GM21526 (cell line): ENCODE results near the gene FNDC3B.
"Not testable (repeated sequence)": the region's sequence is repeated elsewhere in the genome, so short reads cannot be mapped to it uniquely, and the experiment has no call there.

Source experiments
- ATAC-seq: cut with Tn5 transposase; IDR thresholded peaks from one replicate; pipeline ENCODE4 v1.9.1; 2021; ENCODE audit warnings: moderate library complexity; ENCODE audit not compliant: unreplicated experiment, low FRiP score

FNDC3B gene

DNA sequence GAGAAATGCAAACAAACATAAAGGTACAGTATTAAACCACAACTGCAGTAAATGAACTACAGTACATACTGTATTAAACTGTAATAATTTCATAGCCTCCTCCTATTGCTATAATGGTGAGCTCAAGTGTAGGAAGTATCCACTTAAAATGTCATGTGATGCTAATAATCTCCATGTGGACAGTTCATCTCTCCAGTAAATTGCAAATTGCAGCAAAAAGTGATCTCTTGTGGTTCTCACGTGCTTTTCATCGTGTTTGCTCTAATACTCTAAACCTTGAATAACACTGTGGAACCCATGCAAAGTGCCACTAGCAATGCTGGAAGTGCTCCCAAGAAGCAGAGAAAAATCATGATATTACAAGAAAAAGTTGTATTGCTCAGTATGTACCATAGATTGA lies 9.2 kb upstream of the FNDC3B start:
- no peak for ATAC-seq

DNA sequence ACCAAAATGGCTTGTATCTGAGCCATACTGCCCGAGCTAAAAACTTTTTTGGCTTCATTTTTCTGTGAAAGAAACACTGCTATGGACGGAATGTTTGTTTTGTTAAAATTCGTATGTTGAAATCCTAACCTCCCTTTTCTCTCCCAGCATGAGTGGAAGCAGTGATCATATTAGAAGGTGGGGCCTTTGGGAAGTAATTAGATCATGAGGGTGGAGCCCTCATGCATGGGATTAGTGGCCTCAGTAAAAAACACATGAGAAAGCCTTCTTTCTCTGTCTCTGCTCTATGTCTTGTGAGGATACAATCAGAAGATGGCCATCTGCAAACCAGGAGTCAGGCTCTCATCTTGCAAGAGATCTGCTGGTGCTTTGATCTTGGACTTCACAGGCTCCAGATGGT lies 7.4 kb upstream of the FNDC3B start:
- ATAC-seq, result no peak

DNA sequence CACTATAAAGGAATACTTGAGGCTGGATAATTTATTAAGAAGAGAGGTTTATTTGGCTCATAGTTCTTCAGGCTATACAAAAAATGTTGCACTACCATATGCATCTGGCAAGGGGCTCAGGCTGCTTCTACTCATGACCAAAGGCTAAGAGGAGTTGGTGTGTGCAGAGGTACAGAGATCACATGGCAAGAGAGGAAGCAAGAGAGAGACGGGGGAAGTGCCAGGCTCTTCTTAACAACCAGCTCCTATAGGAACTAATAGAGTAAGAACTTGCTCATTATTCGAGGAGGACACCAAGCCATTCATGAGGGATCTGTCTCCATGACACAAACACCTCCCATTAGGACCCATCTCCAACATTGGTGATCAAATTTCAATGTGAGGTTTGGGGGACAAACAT lies 6.0 kb upstream of the FNDC3B start:
- ATAC-seq, result no peak

DNA sequence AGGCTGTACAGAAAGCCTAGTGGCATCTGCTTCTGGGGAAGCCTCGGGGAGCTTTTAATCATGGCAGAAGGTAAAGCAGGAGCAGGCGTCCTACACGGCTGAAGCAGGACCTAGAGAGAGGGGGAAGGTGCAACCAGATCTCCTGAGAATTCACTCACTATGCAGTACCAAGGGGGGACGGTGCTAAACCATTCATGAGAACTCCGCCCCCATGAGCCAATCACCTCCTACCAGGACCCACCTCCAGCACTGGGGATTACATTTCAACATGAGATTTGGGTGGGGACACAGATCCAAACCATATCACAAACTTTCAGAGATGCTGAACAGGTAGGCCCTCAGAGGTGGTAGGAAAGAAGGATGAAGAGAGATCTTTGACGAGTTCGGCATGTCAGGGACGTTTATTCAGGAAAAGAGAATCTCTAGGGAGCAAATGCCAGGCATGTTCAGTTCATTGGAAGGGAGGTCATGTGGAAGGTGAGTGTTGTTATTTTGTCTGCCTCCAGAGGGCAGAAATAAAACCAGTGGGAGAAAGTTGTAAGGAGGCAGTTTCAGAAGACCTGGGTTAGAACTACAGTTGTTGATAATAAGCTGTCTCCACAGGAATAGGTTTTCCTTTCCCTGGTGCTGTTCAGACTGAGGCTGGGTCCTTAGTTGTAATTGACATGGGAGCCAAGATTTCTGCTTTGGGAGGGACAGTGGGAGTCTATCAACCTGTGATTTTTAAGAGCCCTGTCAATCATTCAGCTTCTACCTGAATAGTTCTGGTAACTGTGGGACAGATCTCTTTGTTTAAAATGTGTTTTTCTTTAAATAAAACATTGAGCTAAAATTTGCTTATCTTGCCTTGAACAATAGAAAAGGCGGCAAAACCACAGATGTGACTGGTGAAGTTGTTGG lies 4.3 kb upstream of the FNDC3B start:
- ATAC-seq, result no peak

DNA sequence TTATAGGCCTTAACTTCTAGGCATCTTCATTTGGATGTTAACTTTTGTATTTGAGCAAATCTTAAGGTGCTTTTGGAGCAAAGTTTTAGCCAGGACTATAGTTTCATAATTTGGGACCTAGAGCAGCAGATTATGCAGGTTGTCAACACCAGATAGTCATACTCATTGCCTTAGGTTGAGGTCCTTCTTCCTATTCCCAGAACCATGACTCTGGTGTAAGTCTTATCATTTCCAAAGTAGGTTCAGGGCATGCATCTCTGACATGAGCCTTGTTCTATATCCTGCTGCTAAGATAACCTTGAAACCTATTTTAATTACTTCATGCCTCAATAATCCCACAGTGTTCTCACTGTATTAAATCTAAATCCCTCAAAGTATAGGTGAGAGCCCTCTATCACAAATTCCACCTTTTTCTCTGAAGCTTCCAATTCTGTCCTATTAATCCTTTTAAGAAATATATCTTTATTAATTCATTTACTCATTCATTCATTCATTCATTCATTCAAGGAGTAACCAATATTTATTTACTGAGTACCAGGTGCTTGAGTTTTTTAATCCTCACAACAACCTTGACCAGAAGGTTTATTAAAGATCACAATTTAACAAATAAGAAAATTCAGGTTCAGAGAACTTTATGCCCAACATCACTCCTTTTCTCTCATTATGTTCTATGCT lies 2.7 kb upstream of the FNDC3B start:
- ATAC-seq, result no peak

DNA sequence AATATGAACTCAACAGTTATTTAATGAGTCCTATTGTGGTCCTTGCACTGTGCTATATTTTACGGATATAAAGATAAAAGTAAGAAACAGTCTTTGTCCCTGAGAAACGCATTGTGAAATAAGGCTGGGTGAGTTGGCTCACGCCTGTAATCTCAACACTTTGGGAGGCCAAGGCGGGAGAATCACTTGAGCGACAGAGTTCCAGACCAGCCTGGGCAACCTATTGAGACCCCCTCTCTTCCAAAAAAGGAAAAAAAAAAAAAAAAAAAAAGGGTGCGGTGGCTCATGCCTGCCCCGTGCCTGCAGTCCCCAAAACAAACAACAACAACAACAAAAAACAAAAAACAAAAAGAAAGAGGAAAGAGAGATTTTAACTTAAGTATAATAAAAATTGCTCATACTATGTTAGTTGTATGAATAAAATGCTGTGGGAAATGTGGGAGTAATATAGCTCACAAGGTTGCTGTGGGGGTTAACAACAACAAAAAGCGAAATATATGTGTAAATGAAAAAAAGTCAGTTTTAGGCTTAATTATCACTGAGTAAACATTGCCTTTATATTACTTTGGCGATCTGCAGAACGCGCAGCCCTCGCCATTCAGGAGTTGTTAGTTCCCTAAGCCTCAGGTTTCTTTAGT lies 461 bp upstream of the FNDC3B start:
- no peak for ATAC-seq

DNA sequence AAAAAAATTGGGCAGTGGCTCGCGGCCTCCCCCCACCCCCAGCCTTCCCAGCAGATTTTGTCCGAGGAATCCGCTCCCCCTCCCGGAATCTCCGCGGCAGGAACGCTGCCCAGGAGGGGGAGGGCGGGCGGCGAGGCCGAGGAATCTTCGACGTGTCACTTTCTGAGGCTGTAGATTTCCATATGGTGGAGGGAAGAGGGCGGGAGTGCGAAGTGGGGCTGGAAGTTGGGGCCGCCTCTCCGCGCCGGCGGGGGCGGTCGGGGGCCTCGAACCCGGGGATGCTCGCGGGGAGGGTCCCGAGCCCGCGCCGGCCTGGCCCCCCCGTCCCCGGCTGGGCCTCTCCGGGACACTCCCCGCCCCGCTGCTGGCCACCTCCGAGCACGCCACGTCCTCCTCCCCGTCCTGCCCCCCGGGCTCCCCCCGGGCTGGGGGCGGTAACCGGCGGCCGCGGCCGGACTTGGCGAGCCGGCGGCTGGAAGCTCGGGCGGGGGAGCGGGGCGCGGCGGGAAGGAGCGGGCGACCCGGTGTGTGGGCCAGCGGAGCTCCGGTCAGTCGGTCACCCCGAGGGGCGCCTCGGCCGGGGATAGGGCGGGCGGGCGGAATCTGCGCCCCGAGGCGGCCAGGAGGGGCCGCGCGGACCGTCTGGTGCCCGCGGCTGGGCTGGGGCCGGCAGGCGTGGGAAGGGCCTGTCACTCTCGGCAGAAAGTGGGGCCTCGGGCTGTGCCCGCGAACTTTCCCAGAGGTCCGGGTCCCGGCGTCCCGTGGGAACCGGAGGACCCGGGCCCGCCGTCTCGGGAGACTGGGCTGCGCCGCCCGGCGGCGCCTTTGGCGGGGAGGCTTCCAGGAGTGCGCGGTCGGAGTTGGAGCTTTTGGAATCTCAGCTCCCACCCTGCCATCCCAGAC lies 951 bp downstream of the FNDC3B start:
- ATAC-seq, result no peak

DNA sequence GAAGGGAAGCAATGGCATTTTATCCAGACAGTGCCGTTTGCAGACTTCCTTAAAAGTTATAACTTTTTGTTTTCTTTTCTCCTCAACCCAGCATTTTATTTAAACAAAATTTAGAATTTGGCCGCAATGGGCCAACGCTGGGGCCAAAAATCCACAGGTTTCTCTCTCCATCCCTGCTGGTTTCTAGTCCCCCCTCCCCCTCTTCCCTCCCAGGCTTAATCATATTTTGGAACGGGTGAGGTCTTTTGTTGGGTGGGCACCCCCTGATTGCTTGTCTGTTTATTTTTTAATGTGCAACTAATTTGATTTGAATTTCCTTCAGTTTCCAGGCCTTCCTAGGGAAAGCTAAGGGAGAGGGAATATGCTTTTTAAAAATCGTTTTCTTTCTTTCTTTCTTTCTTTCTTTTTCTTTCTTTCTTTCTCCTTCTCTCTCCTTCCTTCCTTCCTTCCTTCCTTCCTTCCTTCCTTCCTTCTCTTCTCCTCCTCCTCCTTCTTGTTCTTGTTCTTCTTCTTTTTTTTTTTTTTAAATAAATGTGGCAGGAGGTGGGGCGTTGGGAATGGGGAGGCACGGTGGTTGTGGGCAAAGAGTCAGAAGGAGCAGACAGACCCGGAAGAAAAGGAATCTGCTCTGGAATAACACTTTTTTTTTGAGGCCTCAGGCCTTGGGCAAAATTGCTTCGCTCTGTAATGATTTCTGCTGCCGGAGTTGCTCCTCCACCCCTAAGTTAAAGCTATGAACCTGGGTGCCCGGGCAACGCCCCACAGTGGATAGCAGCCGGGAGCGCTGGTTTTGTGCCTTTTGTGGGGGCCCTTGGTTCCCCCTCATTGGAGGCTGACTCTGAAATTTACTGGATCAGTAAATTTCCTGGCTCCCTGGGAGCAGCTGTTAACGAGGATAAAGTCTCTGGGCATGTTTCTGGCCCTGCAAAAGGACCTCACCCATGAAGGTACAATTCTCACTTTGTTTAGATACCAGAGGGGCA lies 1.9 kb downstream of the FNDC3B start:
- ATAC-seq, result no peak

DNA sequence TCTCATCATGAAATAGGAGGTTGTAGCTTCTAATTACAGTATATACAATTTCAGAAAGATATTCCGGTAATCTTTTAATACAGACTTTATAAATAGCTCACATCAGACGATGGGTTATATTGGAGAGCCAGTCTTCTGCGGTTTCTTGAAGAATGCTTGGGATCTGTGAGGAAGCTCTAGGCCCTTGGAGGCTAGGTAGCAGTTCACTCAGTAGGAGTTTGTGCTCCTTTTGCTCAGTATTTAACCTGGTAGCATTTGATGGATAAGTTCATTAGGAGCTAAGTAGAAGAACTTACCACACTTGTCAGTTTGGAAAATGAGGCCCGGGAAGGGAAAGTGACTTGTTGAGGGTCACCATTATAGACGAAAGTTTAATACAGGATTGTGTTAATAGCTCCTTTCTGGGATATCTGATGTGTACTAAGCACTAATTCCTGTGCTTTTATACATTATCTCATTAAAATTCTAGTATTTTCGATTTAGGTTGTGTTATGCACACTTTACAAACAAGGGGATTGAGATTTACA lies 2.8 kb downstream of the FNDC3B start:
- no peak for ATAC-seq

DNA sequence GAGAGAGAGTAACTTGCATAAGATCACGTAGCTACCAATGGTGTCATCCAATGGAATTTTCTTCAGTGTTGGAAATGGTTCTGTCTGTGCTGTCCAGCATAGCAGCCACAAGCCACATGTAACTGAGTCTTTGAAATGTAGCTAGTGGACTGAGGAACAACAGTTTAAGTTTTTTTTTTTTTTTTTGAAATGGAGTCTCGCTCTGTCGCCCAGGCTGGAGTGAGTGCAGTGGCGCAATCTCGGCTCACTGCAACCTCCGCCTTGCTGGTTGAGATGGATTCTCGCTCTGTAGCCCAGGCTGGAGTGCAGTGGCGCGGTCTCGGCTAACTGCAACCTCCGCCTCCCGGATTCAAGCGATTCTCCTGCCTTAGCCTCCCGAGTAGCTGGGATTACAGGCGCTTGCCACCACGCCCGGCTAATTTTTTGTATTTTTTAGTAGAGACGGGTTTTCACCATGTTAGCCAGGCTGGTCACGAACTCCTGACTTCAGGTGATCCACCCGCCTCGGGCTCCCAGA lies 3.3 kb downstream of the FNDC3B start:
- ATAC-seq, result not testable (repeated sequence)

DNA sequence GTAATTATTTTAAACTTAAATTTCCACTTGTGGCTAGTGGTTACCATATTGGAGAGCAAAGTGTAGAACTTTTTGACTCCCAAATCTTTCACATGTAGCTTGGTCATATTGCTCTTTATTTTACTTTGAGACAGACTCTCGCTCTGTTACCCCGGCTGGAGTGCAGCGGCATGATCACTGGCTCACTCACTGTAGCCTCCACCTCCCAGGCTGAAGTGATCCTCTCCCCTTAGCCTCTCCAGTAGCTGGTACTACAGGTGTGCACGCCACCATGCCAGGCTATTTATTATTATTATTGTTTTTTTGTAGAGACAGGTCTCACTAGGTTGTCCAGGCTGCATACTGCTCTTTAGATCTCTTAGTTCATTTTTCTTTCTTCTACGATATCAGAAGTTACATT lies 3.9 kb downstream of the FNDC3B start:
- ATAC-seq, result no peak

DNA sequence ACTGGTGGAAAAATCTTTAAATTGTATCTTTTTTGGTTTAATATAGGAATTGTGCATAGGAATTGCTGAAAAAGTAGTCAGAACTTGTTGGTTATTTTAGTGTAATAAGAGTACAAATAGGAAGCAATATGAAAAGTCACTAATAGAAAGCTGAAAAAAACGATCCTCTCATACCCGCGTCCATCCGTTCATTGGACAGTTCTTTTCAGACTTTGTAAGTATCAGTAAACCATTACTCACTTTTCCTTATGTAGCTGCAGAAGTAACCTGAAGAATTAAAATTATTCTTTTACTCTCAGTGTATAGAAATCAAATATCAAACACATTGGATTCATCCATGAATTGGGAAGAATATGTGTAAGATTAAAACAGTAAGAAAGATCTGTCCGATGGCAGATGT lies 4.4 kb downstream of the FNDC3B start:
- ATAC-seq, result no peak

DNA sequence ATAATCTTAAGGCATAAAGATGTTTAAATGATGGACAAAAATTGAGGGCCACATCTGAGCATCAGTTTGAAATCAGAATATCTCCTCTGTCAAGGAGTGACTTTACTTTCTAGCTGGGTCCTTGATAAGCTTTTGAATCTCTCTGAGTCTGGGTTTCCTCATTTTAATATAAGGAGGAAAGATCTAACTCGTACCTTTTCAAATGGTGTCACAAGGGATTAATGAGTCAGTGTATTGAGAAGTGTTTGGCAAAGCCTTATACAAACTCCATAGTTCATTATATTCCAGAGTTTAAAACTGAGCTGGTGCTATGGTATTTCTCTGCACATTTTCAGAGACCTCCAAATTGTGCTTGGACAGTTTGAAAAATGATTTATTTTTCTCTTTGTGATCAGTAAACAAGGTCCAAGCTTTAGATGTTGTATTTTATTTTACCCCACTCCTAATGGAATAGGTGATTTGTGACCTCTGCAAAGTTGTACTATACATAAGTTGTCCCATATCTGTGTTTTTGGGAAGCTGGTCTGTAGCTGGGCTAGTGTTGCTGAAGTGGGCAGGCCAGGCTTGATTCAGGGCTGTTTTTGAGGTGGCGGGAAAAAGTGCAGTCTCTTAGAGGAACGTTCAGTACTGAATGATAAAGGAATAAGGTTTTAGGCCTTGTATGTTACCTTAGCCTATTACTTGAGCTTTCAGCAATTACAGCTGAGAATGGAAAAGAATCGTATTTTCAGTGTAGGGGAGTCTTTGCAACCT lies 5.6 kb downstream of the FNDC3B start:
- ATAC-seq, result no peak

DNA sequence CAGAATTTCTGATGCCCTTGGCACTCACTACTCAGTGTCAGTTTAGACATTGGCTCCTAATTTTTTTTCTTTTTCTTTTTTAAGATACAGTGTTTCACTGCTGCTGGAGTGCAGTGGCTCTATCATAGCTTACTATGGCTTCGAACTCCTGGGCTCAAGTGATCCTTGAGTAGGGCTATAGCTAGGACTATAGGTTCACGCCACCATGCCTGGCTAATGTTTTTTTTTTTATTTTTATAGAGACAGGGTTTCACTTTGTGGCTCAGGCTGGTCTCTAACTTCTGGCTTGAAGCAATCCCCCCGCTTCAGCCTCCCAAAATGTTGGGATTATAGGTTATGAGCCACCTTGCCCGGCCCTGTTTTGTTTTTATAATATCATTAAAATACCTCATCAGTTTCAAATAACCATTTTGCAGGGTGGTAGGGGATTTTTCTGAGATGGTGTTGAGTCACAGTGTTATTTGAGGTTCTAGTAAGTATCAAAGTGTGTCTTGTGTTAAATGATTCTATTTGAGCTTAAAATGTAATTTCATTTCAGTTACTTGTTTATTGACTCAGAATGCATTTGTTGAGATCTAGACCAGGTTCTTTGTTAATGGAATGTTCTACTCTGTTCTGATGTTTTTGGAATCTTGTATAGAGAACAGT lies 7.0 kb downstream of the FNDC3B start:
- no peak for ATAC-seq

DNA sequence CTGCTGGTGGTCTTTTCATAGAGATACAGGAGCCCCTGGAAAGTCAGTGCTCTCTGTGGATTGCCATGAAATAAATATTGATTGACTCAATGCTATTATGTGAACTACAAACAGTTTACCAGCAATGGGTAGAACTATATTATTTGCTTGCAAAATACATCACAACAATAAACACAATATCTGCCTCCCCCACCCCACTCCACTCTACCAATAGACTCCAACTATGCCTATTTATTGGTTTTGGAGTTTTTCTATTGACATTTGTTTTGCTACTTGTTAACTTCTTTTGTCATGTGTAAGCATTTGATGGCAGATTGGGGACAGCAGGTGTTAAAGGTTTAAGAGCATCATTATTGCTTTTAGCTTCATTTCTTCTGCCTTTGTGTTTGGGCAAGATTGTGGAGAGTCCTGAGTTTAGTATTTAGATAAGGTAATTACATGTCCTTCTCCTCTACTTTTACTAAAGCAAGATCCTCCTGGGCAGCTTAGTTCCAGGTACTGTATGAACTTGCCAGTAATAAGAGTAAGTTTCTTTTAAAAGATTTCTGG lies 8.3 kb downstream of the FNDC3B start:
- ATAC-seq, result no peak

DNA sequence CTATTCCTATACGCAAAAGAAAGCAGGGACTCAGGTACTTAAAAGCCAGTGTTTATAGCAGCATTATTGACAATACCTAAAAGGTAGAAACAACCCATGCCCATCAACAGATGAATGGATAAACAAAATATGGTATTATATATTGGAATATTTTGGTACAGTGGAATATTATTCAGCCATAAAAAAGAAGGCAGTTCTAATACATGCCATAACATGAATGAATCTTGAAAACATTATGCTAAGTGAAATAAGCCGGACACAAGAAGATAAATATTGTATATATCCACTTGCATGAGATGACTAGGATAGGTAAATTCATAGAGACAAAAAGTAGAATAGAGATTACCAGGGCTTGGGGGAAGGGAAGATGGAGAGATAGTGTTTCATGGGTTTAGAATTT lies 9.2 kb downstream of the FNDC3B start:
- ATAC-seq, result no peak

DNA sequence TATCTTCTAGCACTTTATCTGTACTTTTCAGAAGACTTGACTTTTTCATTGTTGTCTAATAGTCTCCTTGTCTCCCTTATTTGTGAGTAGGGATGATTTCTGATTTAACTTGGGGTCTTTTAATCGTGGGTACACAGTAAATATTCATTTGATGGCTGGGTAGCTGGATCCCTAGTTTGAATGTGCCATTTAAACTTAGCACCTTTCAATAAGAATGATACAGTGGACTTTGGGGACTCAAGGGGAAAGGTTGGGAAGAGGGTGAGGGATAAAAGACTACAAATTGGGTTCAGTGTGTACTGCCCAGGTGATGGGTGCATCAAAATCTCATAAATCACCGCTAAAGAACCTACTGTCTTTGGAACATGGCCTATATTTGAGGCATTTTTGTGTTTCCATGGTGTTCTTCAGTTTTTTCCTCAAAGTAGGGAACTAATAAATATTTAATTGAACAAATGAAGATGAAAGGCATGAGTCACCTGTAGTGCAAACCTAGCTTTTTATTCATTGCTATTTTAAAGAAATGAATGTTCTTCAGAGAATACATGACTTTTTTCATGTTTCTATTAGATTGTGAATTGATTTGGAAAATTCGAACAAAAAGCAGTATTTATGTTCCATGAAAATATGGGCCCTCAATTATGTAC lies 12.1 kb downstream of the FNDC3B start:
- no peak for ATAC-seq
